Posterior vena cava (tissue), 2 donors: ENCODE measurements around the gene SUN1. TPM values are rescaled to one million over a fixed set of nuclear protein-coding genes. Genes with fewer than 3 reads are reported as not detected.
"Not testable (repeated sequence)": the region's sequence is repeated elsewhere in the genome, so short reads cannot be mapped to it uniquely, and the experiment has no call there.

Experiments
- DNase-seq: peaks from one replicate; pipeline ENCODE4 v3.0.0-alpha.2; 2020; ENCODE audit warnings: low spot score
- intact Hi-C, 2 donors: fragments of 100-400 bp; cut with DNase I; formaldehyde crosslinking; loops; one replicate each; pipeline versions ENCODE4 v1.14.1 to v1.14.2; 2022 to 2023
- total RNA-seq, 2 donors: library from RNA; stranded (reverse); fragmentation: NEBNext Ultra II Directional; extraction: Animal tissue kit (Norgen Biotek cat#: 25700); gene quantifications; one replicate each; pipeline ENCODE4 v1.2.1, GENCODE V29; 2021
- donor health status: DM: yes; HTN: yes; CAD: no.
- donor health status: DM: yes; HTN: yes; CAD: no.

Gene SUN1
- total RNA-seq, 2 donors from 2014 or later, result 110 to 132 TPM

GRCh38 chr7:846958-847650 lies 14.8 kb downstream of the SUN1 start:
- intact Hi-C loops, DNase-seq: not testable (repeated sequence)

GRCh38 chr7:847728-848127 lies 15.5 kb downstream of the SUN1 start:
- DNase-seq, intact Hi-C loops: not testable (repeated sequence)

- intact Hi-C loops, result no loop called here
- DNase-seq, result no peak
Observed at GRCh38 chr7:849145-849544, 16.9 kb downstream of the SUN1 start.

GRCh38 chr7:849781-850180 lies 17.5 kb downstream of the SUN1 start:
- no peak for DNase-seq
- intact Hi-C loops, result no loop called here

DNA sequence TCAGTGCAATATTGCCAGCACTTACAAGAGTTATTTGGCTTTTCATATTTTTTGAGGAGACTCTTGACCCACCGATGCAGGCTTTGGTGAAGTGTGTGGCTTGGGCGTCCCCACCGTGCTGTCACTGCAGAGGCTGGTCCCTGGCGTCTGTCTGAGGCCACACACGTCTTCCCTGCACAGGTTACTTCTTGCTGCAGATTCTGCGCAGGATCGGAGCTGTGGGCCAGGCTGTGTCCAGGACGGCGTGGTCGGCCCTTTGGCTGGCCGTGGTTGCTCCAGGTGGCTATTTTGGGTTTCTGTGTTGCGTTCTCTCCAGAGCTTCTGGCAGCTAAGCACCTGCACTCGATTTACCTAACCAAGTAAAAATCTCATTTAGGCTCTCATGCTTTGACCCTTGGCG lies 18.9 kb downstream of the SUN1 start:
- no peak for DNase-seq
- intact Hi-C loops, result no loop called here

DNA sequence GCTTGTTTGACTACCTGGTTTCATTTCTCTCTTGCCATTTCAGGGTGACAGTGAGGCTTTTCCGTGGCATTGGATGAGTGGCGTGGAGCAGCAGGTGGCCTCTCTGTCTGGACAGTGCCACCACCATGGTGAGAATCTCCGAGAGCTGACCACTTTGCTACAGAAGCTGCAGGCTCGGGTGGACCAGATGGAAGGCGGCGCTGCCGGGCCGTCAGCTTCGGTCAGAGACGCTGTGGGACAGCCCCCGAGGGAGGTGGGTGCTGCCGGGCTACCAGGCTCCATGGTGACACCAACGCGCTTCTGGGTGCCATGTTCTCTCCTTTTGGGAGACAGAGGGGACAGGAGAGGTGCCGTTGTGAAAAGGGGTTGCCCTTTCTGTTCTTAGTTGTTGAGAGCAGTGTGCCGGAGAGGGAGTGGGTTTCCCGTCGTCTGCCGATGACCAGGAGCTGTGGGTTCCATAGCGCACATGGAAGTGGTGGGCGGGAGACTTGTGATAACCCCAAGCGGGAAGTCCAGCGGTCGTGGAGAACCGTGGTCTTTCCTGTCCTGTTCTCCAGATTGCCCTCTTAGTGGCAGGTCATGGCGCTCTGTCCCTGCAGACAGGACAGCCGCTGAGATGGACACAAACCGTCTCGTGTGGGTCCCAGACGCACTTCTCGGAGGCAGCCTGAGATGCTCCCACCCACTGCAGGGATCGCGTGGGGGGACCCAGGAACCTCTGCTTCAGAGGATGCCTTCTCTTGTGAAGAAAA lies 21.3 kb downstream of the SUN1 start:
- DNase-seq, result no peak

DNA sequence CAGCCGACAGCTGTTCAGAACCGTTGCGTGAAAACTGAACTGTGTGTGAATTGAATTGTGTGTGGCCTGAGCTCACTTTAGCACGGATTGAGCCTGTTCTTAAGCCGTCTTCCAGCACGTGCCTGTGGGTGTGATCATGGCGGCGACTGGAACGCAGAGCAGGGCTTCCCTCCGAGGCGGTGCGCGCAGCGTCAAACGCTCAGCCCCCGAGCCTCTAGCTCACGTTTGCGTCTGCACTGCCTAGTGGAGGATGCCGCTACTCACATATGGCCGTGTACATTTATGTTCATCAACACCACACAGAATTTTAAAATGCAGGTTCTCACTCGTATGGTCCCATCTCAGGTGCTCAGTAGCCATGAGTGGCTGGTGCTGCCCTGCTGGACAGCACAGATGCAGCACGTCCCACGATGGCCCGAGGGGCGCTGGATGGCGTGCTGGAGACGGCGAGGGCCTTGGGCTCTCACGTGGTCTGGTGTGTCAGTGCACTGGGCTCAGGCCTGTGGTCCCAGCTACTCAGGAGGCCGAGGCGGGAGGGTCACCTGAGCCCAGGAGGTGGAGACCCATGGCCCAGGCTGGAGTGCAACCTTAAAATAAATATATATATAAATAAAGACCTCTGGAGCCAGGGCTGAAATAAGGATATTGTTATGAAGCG lies 22.0 kb downstream of the SUN1 start:
- DNase-seq, result no peak
- intact Hi-C loops, result no loop called here

More for the DNA sequence above, 21.3 kb downstream of the SUN1 start:
- intact Hi-C loops, result no loop called here

DNA sequence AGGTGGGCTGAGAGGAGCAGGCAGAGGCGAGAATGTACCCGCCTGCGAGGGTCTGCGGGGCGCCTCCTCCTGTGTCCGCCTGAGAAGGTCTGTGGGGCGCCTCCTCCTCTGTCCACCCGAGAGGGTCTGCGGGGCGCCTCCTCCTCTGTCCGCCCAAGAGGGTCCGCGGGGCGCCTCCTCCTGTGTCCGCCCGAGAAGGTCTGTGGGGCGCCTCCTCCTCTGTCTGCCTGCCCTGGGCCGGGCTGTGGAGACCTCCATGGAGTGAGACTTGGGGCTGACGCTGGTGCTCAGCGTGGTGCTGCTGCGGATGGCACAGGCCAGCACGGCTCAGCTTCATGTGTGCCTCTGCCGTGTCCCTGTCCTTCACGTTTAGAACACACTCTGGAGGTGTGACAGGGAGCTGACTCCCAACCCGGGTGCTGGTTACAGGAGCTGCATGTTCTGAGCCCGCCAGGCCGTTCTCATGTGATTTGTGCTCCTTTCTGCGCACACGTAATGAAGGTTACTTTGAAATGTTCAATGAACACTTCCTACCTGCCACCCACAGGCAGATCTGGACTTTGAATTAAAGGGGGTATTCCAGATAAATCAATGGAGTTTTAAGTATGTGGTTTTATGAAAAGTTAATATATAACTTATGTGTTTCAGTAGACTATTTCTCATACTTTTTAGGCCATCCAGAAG lies 23.6 kb downstream of the SUN1 start:
- intact Hi-C loops, result no loop called here
- DNase-seq, result no peak

DNA sequence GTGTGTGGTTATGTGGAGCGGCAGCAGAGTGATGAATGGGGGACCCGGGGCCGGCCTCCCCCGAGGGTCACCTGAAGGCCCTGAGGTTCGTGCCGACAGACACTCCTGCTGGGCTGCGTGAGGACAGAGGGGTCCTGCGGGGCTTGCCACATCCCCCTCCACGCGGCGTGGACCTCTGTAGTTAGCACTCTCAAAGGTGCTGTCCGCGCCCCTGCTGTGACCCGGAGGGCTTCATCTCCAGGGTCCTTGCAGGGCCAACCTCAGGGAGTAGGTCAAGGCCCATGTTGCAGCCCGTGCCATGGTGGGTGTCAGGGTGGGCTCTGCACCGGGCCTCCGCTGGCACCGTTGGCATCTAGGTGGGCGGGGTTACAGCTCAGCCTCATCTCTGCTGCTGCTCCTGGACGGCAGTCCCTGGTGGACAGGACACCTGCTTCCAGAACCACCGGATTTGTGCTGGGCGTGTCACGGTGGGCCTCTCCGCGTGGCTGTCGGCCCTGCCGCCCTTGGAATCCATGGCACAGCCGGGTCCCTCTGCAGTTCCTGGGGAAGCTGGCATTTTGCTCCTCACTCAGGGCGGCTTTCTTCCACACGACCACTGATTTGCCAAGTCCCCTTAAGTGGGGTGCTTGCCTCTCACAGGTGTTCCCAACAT lies 24.3 kb downstream of the SUN1 start:
- intact Hi-C loops, result no loop called here

GRCh38 chr7:857661-858060 lies 25.4 kb downstream of the SUN1 start:
- DNase-seq, result no peak
- intact Hi-C loops, result no loop called here

More for the DNA sequence above, 24.3 kb downstream of the SUN1 start:
- DNase-seq, result no peak

GRCh38 chr7:859359-860030 lies 27.2 kb downstream of the SUN1 start:
- DNase-seq, result no peak
- intact Hi-C loops, result loop anchor here in 1 of 2 donors (5.0 kb wide), 1 partner anchor 542 kb away; no protein-coding TSS in a partner anchor

GRCh38 chr7:860149-860548 lies 27.9 kb downstream of the SUN1 start:
- no peak for DNase-seq
- intact Hi-C loops, result loop anchor here in 1 of 2 donors (5.0 kb wide), 1 partner anchor 543 kb away; no protein-coding TSS in a partner anchor

DNA sequence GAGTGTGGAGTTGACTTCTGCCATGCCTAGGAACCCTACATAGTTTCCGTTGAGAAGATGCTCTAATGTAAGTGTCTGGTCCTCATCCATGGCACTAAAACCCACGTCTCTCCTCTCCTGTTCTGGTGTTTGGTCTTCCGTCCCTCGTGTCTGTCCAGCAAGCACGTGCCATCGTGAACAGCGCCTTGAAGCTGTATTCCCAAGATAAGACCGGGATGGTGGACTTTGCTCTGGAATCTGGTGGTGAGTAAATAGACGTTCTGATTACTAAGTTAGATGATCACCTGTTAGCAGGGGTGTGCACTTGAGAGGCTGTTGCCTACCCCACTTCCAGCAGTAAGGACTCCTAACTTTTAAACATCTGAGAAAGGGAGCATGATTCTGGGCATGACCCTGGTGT lies 28.9 kb downstream of the SUN1 start:
- intact Hi-C loops, result loop anchor here in 1 of 2 donors (5.0 kb wide), 1 partner anchor 544 kb away; no protein-coding TSS in a partner anchor

GRCh38 chr7:862157-862556 lies 29.9 kb downstream of the SUN1 start:
- intact Hi-C loops, result loop anchor here in 1 of 2 donors (5.0 kb wide), 1 partner anchor 545 kb away; no protein-coding TSS in a partner anchor
- no peak for DNase-seq

More for the DNA sequence above, 28.9 kb downstream of the SUN1 start:
- DNase-seq, result no peak

GRCh38 chr7:863106-863505 lies 30.8 kb downstream of the SUN1 start:
- DNase-seq, result no peak
- intact Hi-C loops, result loop anchor here in 1 of 2 donors (5.0 kb wide), 1 partner anchor 546 kb away; no protein-coding TSS in a partner anchor

- intact Hi-C loops, result loop anchor here in 1 of 2 donors (5.0 kb wide), 1 partner anchor 79 kb away; no protein-coding TSS in a partner anchor
- DNase-seq, result no peak
Observed at GRCh38 chr7:865921-866320, 33.6 kb downstream of the SUN1 start.

DNA sequence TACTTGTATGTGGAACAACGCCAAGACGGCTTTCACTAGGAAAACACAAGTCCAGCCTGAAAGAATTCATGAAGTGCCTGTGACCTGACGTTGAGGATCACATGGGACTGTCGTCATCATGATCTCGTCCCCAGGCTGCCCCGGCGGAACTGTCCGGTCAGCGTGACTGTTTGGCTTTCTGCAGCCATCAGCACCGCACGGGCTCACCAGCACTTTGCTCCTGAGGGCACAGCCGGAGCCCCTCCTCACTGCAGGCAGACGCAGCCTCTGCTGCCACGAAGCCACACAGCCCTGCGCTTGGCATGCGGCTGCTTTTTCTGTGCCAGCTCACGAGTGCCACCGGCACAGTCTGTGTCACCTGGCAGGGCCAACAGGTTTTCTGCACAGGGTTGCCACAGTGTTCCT lies 34.7 kb downstream of the SUN1 start:
- intact Hi-C loops, result loop anchor here in 1 of 2 donors (5.0 kb wide), 1 partner anchor 80 kb away; no protein-coding TSS in a partner anchor
- DNase-seq, result no peak
